ENCODE results near the gene ASIC3.

ASIC3 gene

DNA sequence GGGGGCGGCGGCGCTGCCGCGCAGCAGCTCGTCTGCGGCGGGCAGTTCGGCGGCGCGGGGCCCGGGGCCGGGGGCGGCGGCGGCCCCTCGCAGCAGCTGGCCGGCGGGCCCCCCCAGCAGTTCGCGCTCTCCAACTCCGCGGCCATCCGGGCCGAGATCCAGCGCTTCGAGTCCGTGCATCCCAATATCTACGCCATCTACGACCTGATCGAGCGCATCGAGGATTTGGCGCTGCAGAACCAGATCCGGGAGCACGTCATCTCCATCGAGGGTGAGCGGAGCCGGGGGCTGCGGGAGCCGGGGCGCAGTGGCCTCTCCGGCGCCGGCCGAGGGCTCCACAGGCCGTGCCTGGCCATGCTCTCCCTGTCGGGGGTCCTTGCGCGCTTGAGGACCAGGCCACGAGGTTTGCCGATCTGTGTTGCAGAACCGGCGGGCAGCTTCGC lies 38.5 kb downstream of the ASIC3 start:
- no peak for TF ChIP-seq CTCF (IDR thresholded peaks at IDR 0.05; ENCODE audit: control extremely low read depth, extremely low read depth, low read depth, missing control alignments)
- no peak for DNase-seq (ENCODE audit: extremely low spot score)
- CTCF ChIA-PET: interaction anchor here (1.8 to 12.8 kb wide), 2 partner anchors 21 to 37 kb away, joined by 6 to 149 read pairs; no protein-coding TSS in a partner anchor
- POLR2A ChIA-PET: no interaction called here

- CTCF ChIA-PET: interaction anchor here (1.0 to 12.8 kb wide), 5 partner anchors 10 to 59 kb away, joined by 3 to 149 read pairs (median 3); partner anchors contain the start of gene ABCB8
- peak; percentile 30 for TF ChIP-seq CTCF (IDR thresholded peaks at IDR 0.05; ENCODE audit: control extremely low read depth, extremely low read depth, low read depth, missing control alignments)
- peak; percentile 58 for DNase-seq (ENCODE audit: extremely low spot score)
- POLR2A ChIA-PET: no interaction called here
Observed at GRCh38 chr7:151087245-151088018, 39.1 kb downstream of the ASIC3 start.

- no peak for TF ChIP-seq CTCF (IDR thresholded peaks at IDR 0.05; ENCODE audit: control extremely low read depth, extremely low read depth, low read depth, missing control alignments)
- CTCF ChIA-PET: interaction anchor here (1.0 to 12.8 kb wide), 5 partner anchors 9 to 60 kb away, joined by 3 to 149 read pairs (median 3); partner anchors contain the start of gene ABCB8
- no peak for DNase-seq (ENCODE audit: extremely low spot score)
- POLR2A ChIA-PET: no interaction called here
Observed at GRCh38 chr7:151088019-151088855, 39.9 kb downstream of the ASIC3 start.

DNA sequence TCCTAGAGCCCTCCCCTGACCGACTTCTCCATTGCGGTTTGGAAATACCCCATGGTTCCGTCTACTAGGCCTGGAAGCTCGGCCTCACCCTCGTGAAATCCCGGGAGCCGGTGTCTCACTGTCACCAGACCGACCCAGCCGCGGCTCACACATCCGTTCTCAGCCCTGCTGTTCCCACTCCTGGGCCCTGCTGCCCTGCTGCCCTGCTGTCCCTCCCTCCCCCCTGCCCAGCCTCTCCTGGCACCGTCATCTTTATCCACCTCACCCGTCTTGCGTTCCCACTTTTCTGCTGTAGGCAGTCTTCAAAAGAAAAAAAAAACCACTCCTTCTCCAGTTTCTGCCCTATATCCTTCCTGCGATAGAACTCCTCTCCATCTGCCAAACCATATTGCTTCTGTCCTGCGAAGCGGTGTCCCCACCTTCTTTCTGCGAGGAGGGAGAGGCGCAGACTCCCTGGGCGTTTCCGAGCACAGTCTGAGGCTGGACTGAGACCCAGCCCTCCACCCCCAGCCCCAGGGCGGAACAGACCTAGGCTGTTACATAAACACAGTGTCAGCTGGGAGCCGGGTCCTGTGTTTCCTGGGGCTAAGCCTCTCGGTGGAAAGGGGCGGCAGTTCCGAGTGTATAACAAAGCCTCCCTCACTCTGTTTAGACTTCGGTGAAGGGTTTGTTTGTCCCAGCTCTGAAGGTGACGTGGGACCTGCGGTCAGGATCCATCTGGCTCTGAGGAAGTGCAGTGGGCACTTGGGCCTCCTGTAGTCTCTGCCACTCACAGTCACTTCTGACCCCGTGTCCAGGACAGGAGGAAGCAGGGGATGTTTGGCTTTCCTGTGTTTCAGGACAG lies 40.7 kb downstream of the ASIC3 start:
- no peak for TF ChIP-seq CTCF (IDR thresholded peaks at IDR 0.05; ENCODE audit: control extremely low read depth, extremely low read depth, low read depth, missing control alignments)
- CTCF ChIA-PET: interaction anchor here (0.7 to 12.8 kb wide), 5 partner anchors 8 to 71 kb away, joined by 3 to 149 read pairs (median 3); no protein-coding TSS in a partner anchor
- POLR2A ChIA-PET: no interaction called here
- DNase-seq (ENCODE audit: extremely low spot score): no peak

DNA sequence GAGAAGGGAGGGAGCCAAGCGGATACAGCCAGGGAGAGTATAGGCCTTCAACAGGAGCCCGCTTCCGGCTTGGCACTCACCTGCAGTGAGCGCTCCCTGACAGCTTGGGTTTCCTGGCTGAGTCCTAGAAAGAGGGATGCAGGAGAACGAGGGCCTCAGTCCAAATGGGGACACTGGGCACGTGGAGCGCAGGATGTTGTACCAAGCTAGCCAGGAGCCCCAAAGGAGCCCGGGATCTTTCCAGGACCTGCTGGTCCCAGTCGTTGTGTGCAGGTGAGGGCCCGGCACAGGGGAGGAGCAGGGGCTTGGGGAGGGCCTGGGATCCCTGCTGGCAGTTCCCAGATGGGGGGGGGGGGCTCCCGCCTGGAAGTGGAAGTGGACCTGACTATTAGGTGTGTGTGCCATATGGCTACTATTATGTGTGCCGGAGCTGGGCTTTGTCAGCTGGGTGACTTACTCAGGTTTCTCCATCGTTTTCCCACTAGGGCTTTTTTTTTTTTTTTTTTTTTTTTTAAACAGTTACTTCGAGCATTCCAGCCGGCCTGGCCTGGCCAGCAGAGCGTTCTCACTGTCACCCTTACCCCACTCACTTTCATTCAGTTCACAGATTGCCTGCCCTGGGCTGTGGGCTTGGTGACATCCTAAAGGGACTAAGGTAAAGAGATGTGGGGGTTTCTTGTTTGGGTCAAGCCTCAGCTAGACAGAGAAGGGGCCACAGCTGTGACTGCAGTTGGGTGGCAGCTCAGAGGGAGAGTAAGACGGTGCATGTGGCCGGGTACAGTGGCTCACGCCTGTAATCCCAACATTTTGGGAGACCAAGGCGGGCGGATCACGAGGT lies 41.8 kb downstream of the ASIC3 start:
- POLR2A ChIA-PET: no interaction called here
- DNase-seq (ENCODE audit: extremely low spot score): no peak
- CTCF ChIA-PET: interaction anchor here (0.7 to 12.8 kb wide), 4 partner anchors 8 to 106 kb away, joined by 3 to 149 read pairs (median 4); no protein-coding TSS in a partner anchor
- TF ChIP-seq CTCF (IDR thresholded peaks at IDR 0.05; ENCODE audit: control extremely low read depth, extremely low read depth, low read depth, missing control alignments): no peak

Measured in GM10248 (cell line).